Nucleus accumbens (tissue), 56 donors: ENCODE data around the gene RPS6KA3.
A peak's percentile ranks its signal among the peaks of the same experiment; 100 is the strongest.

ENCODE experiments used
- DNase-seq, 56 donors: peaks; one replicate each; lab custom pipeline; 2025; lab: John Stamatoyannopoulos, UW

The RPS6KA3 gene

GRCh38 chrX:20266810-20267606 is at the start of gene RPS6KA3:
Gene RPS6KA3, minus strand, starts transcription at chrX:20266909. Its CDS starts 277 bp downstream, at chrX:20266632.
- peak in 55 of 56 donors; percentile 8 to 92 (median 75) for DNase-seq

- no peak for DNase-seq
Measured at GRCh38 chrX:20315140-20315539, 48.4 kb upstream of the RPS6KA3 start.

- DNase-seq, result peak in 1 of 56 donors; percentile 0
Measured at GRCh38 chrX:20313899-20314298, 47.2 kb upstream of the RPS6KA3 start.

- no peak for DNase-seq
Measured at GRCh38 chrX:20312018-20312417, 45.3 kb upstream of the RPS6KA3 start.

- DNase-seq, result no peak
Measured at GRCh38 chrX:20311505-20311904, 44.8 kb upstream of the RPS6KA3 start.

GRCh38 chrX:20309806-20310205 is 43.1 kb upstream of the RPS6KA3 start:
- DNase-seq, result no peak

GRCh38 chrX:20306668-20307067 is 40.0 kb upstream of the RPS6KA3 start:
- DNase-seq, result no peak

- no peak for DNase-seq
Measured at GRCh38 chrX:20300822-20301221, 34.1 kb upstream of the RPS6KA3 start.

- DNase-seq, result no peak
Measured at GRCh38 chrX:20294957-20295356, 28.2 kb upstream of the RPS6KA3 start.

GRCh38 chrX:20294284-20294683 is 27.6 kb upstream of the RPS6KA3 start:
- no peak for DNase-seq

- no peak for DNase-seq
Measured at GRCh38 chrX:20285511-20285910, 18.8 kb upstream of the RPS6KA3 start.

- no peak for DNase-seq
Measured at GRCh38 chrX:20284992-20285391, 18.3 kb upstream of the RPS6KA3 start.

GRCh38 chrX:20284444-20284843 is 17.7 kb upstream of the RPS6KA3 start:
- no peak for DNase-seq

- DNase-seq, result no peak
Measured at GRCh38 chrX:20280938-20281337, 14.2 kb upstream of the RPS6KA3 start.

GRCh38 chrX:20274121-20274520 is 7.4 kb upstream of the RPS6KA3 start:
- DNase-seq, result no peak

- no peak for DNase-seq
Measured at GRCh38 chrX:20271730-20272129, 5.0 kb upstream of the RPS6KA3 start.

GRCh38 chrX:20271186-20271585 is 4.5 kb upstream of the RPS6KA3 start:
- DNase-seq, result no peak

GRCh38 chrX:20270562-20270890 is 3.8 kb upstream of the RPS6KA3 start:
- no peak for DNase-seq

GRCh38 chrX:20269848-20270561 is 3.3 kb upstream of the RPS6KA3 start:
- DNase-seq, result no peak

GRCh38 chrX:20267931-20268701 is 1.4 kb upstream of the RPS6KA3 start:
- peak in 40 of 56 donors; percentile 0 to 54 (median 10) for DNase-seq

GRCh38 chrX:20267607-20267930 is 860 bp upstream of the RPS6KA3 start:
- peak in 3 of 56 donors; percentile 4 to 37 (median 20) for DNase-seq
